ENCODE data around the gene SLC26A1.

SLC26A1 gene

GRCh38 chr4:1029529-1029928, 36.3 kb upstream of the SLC26A1 start:
- no peak for DNase-seq (ENCODE audit: low read depth in 2 of 2)

- no peak for DNase-seq (ENCODE audit: low read depth in 2 of 2)
These were observed 35.5 kb upstream of the SLC26A1 start for GRCh38 chr4:1028574-1029220.

- DNase-seq (ENCODE audit: low read depth in 2 of 2): no peak
These were observed 34.7 kb upstream of the SLC26A1 start for GRCh38 chr4:1027915-1028238.

GRCh38 chr4:1027219-1027914, 34.2 kb upstream of the SLC26A1 start:
- no peak for DNase-seq (ENCODE audit: low read depth in 2 of 2)

GRCh38 chr4:1026115-1026514, 32.9 kb upstream of the SLC26A1 start:
- no peak for DNase-seq (ENCODE audit: low read depth in 2 of 2)

GRCh38 chr4:1024882-1025545, 31.8 kb upstream of the SLC26A1 start:
- DNase-seq (ENCODE audit: low read depth in 2 of 2): no peak

- DNase-seq (ENCODE audit: low read depth in 2 of 2): no peak
These were observed 30.9 kb upstream of the SLC26A1 start for GRCh38 chr4:1023895-1024740.

GRCh38 chr4:1023075-1023640, 30.0 kb upstream of the SLC26A1 start:
- no peak for DNase-seq (ENCODE audit: low read depth in 2 of 2)

- no peak for DNase-seq (ENCODE audit: low read depth in 2 of 2)
These were observed 29.5 kb upstream of the SLC26A1 start for GRCh38 chr4:1022739-1023066.

GRCh38 chr4:1022051-1022738, 29.0 kb upstream of the SLC26A1 start:
- DNase-seq (ENCODE audit: low read depth in 2 of 2): no peak

GRCh38 chr4:1021386-1022050, 28.3 kb upstream of the SLC26A1 start:
- DNase-seq (ENCODE audit: low read depth in 2 of 2): no peak

GRCh38 chr4:1019729-1020470, 26.7 kb upstream of the SLC26A1 start:
- no peak for DNase-seq (ENCODE audit: low read depth in 2 of 2)

GRCh38 chr4:1019320-1019719, 26.1 kb upstream of the SLC26A1 start:
- DNase-seq (ENCODE audit: low read depth in 2 of 2): no peak

GRCh38 chr4:1018147-1019020, 25.2 kb upstream of the SLC26A1 start:
- no peak for DNase-seq (ENCODE audit: low read depth in 2 of 2)

GRCh38 chr4:1017706-1018105, 24.5 kb upstream of the SLC26A1 start:
- DNase-seq (ENCODE audit: low read depth in 2 of 2): no peak

- DNase-seq (ENCODE audit: low read depth in 2 of 2): no peak
These were observed 24.0 kb upstream of the SLC26A1 start for GRCh38 chr4:1017211-1017610.

- no peak for DNase-seq (ENCODE audit: low read depth in 2 of 2)
These were observed 22.5 kb upstream of the SLC26A1 start for GRCh38 chr4:1015746-1016145.

GRCh38 chr4:1015179-1015578, 22.0 kb upstream of the SLC26A1 start:
- DNase-seq (ENCODE audit: low read depth in 2 of 2): no peak
